ENCODE measurements around the gene ZNF429.
"Not testable (repeated sequence)": the region's sequence is repeated elsewhere in the genome, so short reads cannot be mapped to it uniquely, and the experiment has no call there.

ZNF429 gene

GRCh38 chr19:21593008-21593481 lies 87.6 kb downstream of the ZNF429 start:
- DNase-seq (ENCODE audit: low spot score): no peak

DNA sequence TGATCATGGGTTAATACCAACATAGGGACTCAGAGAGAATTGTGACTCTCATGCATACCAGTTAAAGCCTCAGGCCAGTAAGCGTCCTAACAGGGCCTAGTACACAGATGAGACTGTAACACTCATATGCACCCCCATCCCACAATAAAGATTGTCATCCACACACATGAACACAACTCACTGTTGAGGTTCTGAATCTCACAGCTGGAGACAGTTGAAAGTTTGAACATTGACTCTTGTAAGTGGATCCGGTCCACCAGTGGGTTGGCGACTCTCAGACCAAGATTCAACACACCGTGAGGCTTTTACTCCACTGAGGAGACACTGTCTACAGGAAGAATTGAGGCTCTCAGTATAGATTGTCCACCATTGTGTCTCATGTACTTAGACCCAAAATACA lies 88.1 kb downstream of the ZNF429 start:
- no peak for DNase-seq (ENCODE audit: low spot score)

DNA sequence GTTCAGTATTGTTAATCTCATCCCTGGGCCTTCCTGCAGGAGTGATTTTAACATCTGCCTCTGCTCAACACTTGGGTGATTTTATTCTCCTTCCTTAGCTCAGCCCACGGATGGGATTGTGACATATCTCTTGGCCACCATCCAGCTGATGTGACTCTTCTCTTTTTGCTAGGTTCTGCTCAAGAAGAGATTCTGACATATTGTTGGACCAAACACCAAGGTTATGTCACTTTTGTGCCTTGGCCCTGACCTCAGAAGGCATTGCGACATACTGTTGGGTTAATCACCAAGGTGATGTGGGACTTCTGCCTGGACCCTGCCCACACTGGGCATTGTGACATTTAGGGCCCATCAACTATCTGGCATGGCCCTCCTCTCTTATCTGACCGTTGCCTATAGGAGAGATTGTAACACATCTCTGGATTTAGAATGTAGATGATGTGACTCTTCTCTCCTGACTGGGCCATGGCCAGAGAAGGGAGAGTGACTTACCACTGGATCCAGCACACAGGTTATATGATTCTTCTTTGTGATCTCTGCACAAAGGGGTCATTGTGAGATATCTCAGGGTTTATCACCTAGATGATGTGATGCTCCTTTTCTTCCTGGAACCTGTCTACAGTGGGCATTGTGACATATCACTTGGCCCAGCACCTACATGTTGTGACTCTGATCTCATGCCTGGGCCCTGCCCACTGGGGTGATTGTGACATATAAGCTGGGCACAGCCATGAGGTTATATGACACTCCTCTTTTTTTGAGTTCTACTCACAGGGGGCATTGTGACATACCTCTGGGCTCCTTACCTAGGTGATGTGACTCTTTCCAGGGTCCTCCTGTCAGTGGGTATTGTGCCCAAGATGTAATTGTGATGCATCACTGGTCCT lies 88.8 kb downstream of the ZNF429 start:
- DNase-seq (ENCODE audit: low spot score): no peak

- DNase-seq (ENCODE audit: low spot score): no peak
Observed at GRCh38 chr19:21595185-21595584, 89.8 kb downstream of the ZNF429 start.

GRCh38 chr19:21602082-21602658 lies 96.8 kb downstream of the ZNF429 start:
- no peak for DNase-seq (ENCODE audit: low spot score)

DNA sequence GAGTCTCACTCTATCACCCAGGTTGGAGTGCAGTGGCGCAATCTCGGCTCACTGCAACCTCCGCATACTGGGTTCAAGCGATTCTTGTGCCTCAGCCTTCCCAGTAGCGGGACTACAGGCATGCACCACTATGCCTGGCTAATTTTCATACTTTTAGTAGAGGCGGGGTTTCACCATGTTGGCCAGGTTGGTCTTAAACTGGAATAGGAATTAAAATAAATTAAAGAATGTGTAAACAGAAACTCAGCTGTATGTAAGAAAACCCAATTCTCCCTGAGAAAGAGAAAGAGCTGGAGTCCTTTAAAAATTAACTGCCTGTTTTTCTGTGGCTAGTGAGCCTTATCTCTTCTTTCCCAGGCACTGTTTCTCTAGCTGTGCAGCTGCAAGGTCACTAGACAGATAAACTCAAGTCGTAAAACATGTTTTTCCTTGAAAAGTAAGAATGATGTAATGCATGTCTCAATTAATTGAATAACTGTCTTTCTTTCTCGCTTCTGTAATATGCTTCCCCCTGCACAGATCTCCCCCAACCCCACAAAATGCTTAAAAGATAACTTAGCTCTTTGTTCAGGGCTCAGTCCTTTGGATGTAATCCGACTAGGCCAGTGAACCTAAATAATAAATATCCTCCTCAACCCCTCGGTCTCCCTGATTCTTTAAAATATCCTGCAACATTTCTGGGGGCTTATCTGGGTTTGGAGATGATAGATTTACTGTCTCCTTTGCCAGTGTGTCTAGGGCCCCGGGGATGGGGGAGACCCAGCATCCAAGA lies 97.4 kb downstream of the ZNF429 start:
- not testable (repeated sequence) for DNase-seq (ENCODE audit: low spot score)

DNA sequence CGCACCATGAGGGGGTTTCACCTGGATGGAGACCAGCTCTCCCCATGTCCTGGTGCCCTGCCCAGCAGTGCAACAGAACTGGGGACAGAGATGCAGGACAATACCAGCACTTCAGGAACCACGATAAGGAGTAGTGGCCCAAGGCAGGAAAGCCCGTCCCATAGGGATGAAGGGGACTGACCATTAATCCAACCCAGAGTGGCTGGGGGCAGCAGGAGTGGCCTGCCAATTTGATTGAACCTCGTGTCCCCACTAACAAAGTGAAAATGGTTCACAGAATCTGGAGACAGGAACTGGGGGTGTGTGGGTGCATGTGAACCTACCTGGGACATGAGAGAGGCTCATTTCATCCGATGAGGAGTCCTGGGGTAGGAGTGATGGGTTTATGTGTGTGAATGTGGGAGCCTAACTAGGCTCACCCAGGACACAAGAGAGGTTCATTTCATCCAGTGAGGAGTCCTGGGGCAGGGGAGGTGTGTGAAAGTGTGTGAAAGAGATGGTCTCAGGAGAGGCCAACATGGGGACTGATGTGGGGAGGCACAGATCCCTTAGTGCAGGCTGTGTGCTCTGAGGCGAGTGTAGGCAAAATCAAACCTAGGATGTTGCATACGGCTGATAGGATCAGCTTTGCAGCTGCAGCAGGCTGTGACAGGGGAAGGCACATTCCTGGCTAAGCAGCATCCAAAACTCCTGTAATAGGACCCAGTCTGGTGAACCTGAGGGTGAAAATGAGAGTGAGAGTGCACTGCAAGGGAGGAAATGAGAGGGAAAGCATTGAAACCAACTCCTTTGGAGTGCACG lies 98.2 kb downstream of the ZNF429 start:
- DNase-seq (ENCODE audit: low spot score): no peak

DNA sequence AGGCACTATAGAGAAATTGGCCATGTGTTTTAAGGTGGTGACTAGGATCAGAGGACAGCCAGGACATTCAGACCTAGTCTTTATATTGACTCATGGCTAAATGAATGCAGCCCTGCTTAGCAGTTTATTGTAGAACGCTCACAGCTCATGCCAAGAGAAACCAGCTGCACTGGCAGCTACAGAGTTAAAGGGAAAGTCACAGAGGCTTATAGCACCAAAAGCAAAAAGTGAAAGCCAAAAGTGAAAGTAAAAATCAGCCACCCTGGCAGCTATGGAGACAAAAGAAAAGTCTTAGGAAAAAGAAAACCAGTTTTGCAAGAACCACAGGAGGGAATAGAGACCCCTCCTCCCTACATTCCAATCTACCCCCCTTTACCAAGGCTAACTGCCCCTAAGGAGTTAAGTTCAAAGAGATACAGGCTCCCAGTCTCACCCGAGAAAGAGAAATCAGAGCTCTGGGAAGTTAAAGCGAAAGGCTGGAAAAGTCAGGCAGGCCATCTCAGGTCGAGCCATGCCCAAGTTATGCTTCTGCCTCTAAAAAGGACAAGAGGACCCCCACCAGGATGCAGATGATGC lies 99.0 kb downstream of the ZNF429 start:
- DNase-seq (ENCODE audit: low spot score): no peak
